ENCODE measurements around the gene MOCOS.

The MOCOS gene

DNA sequence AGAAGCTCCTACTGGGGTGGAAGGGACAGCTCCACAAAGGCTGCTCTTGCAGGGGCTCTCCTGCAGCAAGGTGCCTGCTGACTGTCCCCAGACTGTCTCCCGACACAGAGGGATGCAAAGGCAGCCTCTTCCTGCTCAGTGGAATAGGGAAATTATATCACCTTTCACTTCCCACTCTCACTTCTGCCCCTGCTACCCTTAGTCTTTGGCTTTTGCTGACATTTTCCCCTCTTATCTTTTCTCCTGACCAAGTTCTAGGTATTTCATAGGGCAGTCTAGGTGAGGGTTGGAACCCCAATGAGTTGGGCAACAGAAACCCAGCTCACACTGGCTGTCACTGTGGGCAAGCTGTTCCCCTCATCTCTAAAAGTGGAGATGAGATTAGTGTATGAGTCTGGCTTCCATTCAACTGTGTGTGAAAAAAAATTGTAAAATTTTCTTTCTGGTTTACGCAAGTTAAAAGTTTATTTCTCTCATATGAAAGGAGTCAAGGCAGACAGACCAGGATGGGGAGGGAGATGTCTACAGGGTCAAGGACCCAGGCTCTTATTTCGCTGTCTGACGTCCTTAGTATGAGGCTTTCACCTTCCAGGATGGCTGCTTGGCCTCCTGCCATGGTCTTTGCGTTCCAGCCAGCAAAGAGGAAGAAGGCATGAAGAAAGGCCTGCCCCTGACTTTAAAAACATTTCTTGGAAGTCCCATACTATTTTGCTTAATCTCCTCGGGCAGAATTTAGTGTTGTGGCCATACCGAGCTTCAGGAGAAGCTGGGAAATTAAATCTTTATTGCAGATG, 7.5 kb upstream of the MOCOS start:
- no peak for DNase-seq

DNA sequence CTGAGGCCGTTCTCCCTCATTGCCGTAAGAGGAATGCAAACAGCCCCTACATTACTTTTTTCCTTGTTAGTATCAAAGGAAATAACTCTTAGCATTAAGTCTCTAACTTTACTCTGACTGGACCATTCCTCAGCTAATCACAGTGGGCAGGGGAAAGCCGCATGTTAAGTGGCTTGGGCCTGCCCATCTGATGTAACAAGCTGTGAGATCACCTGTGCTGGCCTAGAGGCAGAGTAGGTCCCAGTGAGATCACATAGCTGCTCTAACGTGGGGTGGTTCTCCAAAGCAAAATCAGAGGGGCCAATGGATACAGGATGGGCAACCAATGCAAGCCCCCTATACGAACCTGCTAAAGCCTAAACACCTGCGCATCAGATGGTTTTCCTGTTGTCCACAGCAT, 5.9 kb upstream of the MOCOS start:
- no peak for DNase-seq

DNA sequence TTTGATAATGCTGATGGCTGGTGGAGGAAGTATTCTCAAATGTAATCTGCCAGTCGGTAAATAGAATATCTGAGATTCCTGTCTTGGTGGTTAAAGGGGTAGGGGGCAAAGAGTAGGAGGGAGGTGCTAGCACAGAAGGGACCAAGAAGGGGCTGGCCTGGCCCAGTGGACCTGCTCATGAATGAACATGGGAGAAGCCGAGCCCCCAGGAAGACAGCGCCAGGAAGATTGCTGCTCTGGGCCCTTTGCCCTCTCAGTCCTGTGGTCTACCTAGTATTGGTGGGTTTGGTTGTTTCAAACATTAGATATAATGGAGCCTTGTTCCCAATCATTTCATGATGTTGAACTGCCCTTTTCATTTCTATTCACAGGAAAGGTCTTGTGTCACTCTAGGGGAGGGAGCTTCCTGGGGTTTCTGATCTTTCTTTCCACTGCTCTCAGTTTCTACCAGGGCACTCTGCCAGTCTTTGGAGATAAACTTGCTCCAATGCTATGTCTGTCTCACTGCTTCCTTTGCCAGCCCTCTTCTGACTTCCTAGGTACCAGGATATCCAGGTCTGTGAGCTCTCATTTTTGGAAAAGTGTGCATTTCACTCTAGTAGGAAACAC, 5.3 kb upstream of the MOCOS start:
- DNase-seq = no peak

DNA sequence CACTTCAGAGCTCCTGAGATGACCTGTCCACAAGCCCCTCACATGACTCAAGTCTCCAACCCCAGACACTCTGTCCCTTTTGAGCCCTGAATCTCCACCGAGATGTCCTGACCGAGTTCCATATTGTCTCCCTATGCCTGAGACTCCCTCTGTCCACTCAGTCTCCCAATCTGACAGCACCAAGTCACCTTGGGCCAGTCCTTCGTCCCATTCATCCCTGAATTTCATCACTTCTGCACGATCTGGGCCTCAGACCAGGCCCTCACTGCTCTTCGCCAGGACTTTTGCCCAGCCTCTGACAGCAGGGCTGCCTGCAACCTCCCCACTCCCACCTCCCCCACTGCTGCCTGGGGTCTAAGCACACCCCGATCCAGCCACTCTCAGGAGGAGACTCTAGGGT, 4.3 kb upstream of the MOCOS start:
- no peak for DNase-seq

- no peak for DNase-seq
These were observed 3.3 kb upstream of the MOCOS start for GRCh38 chr18:36183987-36184386.

- DNase-seq = no peak
These were observed 2.1 kb upstream of the MOCOS start for GRCh38 chr18:36185157-36185556.

GRCh38 chr18:36185901-36186460, 1.3 kb upstream of the MOCOS start:
- DNase-seq = no peak

- peak; percentile 8 for DNase-seq
These were observed 670 bp upstream of the MOCOS start for GRCh38 chr18:36186461-36187192.

GRCh38 chr18:36187826-36188721, 777 bp downstream of the MOCOS start:
- DNase-seq = no peak

GRCh38 chr18:36188916-36189315, 1.6 kb downstream of the MOCOS start:
- no peak for DNase-seq

DNA sequence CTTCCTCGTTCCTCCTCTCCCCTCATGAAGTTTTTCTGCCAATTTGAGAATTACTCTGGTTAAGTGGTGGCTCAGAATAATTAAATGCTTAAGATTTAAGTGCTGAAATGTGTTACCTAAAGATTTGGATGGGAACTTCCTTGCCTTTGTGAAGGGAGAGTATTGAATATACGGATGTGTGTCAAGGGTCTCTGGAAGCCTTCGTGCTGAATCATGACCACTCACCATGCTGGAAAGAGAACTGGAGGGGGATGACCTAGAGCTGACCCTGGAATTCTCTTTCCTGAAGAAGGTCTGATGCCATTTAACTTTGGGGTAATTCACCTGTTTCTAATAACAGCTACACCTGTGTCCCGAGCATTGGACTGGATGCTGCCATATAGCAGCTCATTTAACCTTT, 2.2 kb downstream of the MOCOS start:
- DNase-seq = no peak

GRCh38 chr18:36191286-36191685, 4.0 kb downstream of the MOCOS start:
- DNase-seq = no peak

GRCh38 chr18:36191711-36192110, 4.4 kb downstream of the MOCOS start:
- DNase-seq = no peak

DNA sequence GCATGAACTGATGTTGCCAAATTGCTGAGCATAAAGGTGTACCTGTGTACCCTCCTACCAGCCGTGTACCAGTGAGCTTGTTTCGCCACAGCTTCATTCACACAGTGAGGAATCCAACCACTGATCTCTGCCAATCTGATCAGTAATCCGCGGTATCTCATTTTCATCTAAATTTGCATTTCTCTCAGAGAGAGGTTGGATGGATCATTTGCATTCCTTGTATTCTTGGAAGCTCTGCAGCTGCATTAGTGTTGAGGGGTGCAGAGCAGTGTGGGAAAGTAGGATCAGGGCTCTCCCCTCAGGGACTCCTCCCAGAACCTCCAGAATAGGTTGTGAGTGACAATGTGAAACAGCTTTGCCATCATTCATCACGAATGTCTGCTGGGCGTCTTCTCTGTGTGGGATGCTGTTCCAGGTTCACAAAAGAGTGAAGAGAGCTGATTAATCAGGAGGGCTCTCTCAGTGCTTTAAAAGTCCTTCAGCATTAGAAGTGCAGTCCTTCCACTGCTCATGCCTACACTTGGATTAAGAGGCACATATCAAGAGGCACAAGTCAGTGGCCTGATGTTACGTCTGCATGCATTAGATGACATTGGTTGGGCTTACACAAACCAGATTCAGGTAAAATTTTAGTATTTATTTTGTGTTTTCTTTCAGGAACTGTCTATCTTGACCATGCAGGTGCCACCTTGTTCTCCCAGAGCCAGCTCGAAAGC, 7.5 kb downstream of the MOCOS start:
- no peak for DNase-seq

GRCh38 chr18:36195427-36196122, 8.3 kb downstream of the MOCOS start:
- no peak for DNase-seq

DNA sequence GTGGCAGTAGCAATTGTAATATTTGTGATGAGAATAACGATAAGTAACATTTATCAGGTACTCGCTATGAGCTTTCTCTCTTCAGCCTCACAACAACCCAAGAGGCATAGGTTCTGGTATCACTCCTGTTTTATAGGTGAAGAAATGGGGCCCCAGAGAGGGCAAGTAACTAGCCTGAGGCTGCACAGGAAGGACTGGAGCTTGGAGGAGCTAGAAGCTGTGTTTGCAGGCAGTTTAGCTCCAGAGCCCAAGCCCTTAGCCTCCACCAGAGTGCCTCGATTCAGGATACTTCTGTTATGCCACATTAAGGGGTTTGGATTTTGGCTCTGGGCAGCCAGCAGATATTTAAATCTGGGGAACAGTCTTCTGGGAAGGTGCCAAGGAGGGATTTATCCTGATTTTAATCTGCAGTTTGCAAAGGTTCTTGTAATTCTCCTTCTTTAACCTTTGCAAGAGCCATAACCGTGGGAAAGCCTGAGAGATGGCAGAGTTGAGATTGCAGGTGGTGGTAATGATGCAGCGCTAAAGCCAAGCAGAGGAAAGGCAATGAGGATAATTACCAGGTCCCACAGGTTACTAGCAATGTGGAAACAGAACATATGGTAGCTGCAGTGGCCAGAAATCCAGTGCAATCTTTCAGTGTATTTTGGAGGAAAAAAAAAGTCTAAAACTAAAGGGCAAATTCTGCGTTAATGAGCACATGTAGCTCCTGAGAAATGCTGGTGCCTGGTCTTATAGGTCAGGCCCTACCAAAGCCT, 9.1 kb downstream of the MOCOS start:
- DNase-seq = no peak

DNA sequence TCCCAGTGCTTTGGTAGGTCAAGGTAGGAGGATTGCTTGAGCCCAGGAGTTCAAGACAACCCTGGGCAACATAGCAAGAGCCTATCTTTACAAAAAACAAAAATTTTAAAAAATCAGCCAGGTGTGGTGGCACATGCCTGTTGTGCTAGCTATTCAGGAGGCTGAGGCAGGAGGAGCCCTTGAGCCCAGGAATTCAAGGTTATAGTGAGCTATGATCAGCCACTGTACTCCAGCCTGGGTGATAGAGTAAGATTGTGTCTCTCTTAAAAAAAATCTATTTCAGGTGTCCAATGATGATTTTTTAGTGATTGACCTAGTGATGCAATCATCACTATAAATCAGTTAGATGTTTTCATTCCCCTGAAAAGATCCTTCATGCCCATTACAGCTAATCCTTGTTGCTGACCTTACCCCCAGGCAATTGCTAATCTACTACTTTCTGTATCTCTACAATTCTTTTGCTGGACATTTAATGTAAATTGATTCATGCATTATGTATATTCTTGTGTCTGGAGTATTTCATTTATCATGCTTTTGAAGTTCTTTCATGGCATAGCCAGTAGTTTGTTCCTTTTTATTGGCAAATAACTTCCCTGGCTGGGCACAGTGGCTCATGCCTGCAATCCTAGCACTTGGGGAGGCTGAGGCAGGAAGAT, 10.3 kb downstream of the MOCOS start:
- DNase-seq = no peak

- DNase-seq = no peak
These were observed 12.5 kb downstream of the MOCOS start for GRCh38 chr18:36199691-36200295.

DNA sequence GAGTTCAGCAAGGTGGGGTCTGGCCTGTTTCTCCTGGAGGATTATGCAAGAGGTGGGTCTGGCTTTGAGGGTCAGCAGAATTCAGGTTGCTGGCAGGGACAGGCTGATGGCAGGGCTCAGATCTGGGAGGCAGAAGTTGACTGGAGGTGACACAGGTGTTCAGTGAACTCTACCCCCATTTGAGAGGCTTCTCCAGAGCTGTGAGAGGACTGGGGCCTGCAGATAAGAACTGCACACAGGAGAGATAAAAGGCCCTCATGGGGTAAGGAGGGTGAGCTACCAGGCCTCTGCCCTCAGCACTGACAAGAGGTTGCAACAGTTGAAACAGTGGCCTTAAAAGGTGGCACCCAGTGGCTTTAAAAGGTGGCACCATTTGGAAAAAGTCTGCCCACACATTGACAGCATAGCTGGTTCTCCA, 13.1 kb downstream of the MOCOS start:
- no peak for DNase-seq

DNA sequence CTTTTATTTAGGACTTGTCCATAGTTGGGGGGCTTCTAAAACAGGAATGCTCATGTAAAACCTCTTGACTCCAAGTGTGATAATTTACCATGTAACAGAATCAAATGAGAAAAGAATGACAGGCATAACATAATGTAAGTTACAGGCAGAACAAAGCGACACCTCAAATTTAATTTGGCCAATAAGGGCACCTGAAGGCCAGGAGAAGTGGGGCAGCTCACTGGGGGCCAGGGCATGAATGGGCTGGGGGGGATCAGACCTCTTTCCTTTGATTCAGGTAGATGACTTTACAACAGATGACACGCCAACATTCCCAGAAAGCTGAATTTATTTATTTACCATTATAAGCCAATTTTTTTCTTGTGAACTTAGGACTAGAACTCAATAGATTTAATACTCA, 14.5 kb downstream of the MOCOS start:
- DNase-seq = no peak
